ENCODE results near the gene DPYD.

The DPYD gene

DNA sequence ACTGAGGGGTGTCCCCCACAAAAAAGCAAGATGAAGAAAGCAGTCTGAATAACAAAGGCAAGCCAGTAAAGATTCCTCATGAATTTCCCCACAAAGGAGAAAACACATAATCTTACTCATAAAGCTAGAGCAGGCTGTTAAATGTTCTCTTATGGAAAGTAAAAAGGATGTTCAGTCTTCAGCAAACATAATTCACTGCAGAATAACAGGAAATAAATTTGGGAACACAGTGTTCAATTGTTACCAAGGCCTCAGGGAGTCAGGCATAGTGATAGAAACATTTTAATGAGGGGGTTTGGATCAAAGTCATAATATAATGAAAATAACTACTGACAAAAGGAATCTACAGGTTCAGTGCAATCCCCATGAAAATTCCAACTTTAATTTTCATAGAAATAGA, 297.6 kb downstream of the DPYD start:
- no peak for DNase-seq (ENCODE audit: low spot score)
- TF ChIP-seq, protein P1, sequence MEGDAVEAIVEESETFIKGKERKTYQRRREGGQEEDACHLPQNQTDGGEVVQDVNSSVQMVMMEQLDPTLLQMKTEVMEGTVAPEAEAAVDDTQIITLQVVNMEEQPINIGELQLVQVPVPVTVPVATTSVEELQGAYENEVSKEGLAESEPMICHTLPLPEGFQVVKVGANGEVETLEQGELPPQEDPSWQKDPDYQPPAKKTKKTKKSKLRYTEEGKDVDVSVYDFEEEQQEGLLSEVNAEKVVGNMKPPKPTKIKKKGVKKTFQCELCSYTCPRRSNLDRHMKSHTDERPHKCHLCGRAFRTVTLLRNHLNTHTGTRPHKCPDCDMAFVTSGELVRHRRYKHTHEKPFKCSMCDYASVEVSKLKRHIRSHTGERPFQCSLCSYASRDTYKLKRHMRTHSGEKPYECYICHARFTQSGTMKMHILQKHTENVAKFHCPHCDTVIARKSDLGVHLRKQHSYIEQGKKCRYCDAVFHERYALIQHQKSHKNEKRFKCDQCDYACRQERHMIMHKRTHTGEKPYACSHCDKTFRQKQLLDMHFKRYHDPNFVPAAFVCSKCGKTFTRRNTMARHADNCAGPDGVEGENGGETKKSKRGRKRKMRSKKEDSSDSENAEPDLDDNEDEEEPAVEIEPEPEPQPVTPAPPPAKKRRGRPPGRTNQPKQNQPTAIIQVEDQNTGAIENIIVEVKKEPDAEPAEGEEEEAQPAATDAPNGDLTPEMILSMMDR (IDR thresholded peaks at IDR 0.05; ENCODE audit: extremely low read depth, insufficient read depth, missing control alignments): no peak
- in situ Hi-C loops (cut with MboI; ENCODE audit: low pct_unique_long_range_greater_than_20kb, low sequenced_read_pairs, unreplicated experiment): no loop called here

DNA sequence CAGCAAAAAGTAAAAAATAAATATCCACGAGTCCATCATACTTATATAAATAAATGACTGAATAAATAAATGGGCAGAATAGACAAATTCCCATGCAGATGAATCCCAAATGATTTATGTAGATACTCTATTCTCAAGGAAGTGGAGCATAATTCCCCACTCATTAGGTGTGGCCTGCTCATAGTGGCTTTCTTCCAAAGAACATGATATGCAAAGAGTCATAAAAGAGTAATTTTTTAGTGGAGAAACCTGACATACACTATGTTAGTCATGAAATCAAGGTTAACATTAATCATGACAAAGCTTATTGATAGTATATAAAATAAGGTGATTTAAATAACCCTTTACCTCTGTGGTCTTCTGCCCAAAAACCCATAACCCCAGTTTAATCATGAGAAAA, 298.9 kb downstream of the DPYD start:
- in situ Hi-C loops (cut with MboI; ENCODE audit: low pct_unique_long_range_greater_than_20kb, low sequenced_read_pairs, unreplicated experiment): no loop called here
- DNase-seq (ENCODE audit: low spot score): no peak
- TF ChIP-seq, protein P1 (IDR thresholded peaks at IDR 0.05; ENCODE audit: extremely low read depth, insufficient read depth, missing control alignments): no peak

DNA sequence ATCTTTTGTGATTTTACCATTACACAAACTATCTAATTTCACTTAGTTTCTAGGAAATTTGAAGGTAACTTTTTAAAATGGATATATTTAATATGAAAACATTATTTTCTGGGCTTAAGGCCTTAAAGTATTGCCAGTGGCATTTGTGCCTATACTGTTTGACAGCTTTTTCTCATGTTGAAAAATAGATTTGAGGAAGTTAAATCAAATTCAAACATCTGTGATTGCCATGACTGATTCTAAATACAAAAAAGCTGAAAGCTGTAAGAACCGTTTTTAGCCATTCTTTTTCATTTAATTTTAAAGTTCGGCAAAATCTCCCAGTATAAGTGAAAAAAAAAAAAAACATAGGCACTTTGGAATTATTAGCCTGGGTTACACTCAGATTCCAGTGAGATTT, 301.1 kb downstream of the DPYD start:
- in situ Hi-C loops (cut with MboI; ENCODE audit: low pct_unique_long_range_greater_than_20kb, low sequenced_read_pairs, unreplicated experiment): no loop called here
- DNase-seq (ENCODE audit: low spot score): no peak
- TF ChIP-seq, protein P1 (IDR thresholded peaks at IDR 0.05; ENCODE audit: extremely low read depth, insufficient read depth, missing control alignments): no peak

DNA sequence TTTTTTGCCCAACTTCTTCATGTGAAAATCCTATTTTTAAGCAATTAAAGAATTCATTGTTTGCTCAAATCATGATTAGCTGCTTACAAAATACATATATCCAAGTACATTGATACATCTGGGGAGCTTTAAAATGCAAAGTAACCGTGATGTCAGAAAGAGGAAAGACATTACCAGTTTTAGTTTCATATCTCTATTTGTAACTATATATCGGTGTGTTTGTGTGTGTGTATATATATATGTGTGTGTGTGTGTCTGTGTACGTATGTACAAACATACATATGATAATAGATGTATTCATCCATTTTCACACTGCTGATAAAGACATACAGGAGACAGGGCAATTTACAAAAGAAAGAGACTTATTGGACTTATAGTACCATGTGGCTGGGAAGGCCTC, 310.1 kb downstream of the DPYD start:
- no peak for DNase-seq (ENCODE audit: low spot score)
- TF ChIP-seq, protein P1 (IDR thresholded peaks at IDR 0.05; ENCODE audit: extremely low read depth, insufficient read depth, missing control alignments): no peak
- in situ Hi-C loops (cut with MboI; ENCODE audit: low pct_unique_long_range_greater_than_20kb, low sequenced_read_pairs, unreplicated experiment): no loop called here

DNA sequence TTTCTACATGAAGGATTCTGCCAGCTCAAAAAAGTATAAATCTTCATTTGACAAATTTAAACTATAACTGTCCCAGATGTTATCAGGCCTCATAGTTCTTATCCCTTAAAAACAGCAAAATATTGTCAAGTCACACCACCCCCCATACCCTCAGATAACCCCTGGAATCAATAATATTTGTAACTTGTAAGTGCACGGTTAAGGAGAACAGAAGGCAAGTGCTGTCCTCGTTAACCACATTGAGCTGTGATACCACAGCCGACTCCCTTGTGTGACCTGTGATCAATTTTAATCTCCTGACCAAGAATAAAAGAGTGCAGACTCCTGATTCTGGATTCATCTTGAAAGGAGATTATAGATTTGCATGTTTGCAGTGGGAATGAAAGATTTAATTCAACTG, 310.7 kb downstream of the DPYD start:
- DNase-seq (ENCODE audit: low spot score): no peak
- TF ChIP-seq, protein P1 (IDR thresholded peaks at IDR 0.05; ENCODE audit: extremely low read depth, insufficient read depth, missing control alignments): no peak
- in situ Hi-C loops (cut with MboI; ENCODE audit: low pct_unique_long_range_greater_than_20kb, low sequenced_read_pairs, unreplicated experiment): no loop called here

DNA sequence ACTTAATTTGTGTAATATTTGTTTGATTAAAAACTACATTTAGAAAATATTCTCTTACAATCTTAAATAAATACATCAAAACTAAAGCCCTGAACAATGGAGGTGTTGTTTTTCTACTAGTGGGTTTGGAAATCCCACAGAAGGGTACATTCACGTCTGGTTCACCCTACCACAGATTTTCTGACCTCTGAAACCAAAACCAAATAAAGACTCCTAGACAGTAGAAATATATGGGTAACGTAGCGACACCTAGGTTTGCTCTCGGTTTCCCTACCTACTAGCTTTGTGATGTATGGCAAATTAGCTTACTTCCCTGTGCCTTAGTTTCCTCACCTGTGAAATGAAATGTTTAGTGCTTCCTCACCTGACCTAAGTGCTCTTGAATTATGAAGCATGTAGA, 312.6 kb downstream of the DPYD start:
- TF ChIP-seq, protein P1 (IDR thresholded peaks at IDR 0.05; ENCODE audit: extremely low read depth, insufficient read depth, missing control alignments): no peak
- no peak for DNase-seq (ENCODE audit: low spot score)
- in situ Hi-C loops (cut with MboI; ENCODE audit: low pct_unique_long_range_greater_than_20kb, low sequenced_read_pairs, unreplicated experiment): no loop called here

DNA sequence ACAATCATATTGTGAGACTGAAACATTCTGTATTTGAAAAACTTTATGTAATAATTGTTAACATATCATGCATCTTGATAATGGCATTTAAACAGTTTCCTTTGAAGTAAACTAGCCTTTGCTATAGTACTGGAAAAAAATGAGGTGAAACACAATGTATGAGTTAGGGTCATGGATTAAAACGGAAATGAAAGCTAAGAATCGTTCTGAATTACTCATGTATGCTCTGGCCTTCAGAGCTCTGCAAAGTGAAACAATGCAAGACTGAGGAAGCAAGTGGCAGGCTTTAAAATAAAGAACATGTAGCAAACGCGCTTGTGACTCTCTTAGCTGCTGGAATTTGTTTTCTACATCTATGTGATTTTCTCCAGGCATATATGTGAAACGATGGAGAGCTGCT, 317.1 kb downstream of the DPYD start:
- TF ChIP-seq, protein P1 (IDR thresholded peaks at IDR 0.05; ENCODE audit: extremely low read depth, insufficient read depth, missing control alignments): no peak
- DNase-seq (ENCODE audit: low spot score): no peak
- in situ Hi-C loops (cut with MboI; ENCODE audit: low pct_unique_long_range_greater_than_20kb, low sequenced_read_pairs, unreplicated experiment): no loop called here

Data from GM13977 (cell line).